ENCODE measurements around the gene MMP2. TPM values are rescaled to one million over a fixed set of nuclear protein-coding genes. Genes with fewer than 3 reads are reported as not detected.

Gene MMP2
- total and polyA plus RNA-seq, 2 of the 13 experiments (the other 11 are each of a cell fraction or from before 2014, with no cell fraction given), result 0.31 to 1.3 TPM

DNA sequence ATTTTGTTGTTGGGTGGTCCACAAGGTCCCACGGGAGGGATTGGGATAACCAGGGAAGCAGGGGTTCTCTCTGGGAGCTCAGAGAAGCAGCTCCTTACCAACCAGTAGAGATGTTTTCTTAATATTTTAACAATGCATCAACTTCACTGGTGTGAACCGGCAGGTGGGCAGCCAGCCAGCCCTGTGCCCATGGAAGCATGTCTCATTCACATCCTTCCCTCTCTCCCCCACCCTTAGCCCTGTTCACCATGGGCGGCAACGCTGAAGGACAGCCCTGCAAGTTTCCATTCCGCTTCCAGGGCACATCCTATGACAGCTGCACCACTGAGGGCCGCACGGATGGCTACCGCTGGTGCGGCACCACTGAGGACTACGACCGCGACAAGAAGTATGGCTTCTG lies 9.3 kb downstream of the MMP2 start (continued):
- TF ChIP-seq, protein P1, sequence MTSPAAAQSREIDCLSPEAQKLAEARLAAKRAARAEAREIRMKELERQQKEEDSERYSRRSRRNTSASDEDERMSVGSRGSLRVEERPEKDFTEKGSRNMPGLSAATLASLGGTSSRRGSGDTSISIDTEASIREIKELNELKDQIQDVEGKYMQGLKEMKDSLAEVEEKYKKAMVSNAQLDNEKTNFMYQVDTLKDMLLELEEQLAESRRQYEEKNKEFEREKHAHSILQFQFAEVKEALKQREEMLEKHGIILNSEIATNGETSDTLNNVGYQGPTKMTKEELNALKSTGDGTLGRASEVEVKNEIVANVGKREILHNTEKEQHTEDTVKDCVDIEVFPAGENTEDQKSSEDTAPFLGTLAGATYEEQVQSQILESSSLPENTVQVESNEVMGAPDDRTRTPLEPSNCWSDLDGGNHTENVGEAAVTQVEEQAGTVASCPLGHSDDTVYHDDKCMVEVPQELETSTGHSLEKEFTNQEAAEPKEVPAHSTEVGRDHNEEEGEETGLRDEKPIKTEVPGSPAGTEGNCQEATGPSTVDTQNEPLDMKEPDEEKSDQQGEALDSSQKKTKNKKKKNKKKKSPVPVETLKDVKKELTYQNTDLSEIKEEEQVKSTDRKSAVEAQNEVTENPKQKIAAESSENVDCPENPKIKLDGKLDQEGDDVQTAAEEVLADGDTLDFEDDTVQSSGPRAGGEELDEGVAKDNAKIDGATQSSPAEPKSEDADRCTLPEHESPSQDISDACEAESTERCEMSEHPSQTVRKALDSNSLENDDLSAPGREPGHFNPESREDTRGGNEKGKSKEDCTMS (CRISPR knock-in tag; conservative IDR thresholded peaks at IDR 0.05), result no peak
- TF ChIP-seq, protein P2, sequence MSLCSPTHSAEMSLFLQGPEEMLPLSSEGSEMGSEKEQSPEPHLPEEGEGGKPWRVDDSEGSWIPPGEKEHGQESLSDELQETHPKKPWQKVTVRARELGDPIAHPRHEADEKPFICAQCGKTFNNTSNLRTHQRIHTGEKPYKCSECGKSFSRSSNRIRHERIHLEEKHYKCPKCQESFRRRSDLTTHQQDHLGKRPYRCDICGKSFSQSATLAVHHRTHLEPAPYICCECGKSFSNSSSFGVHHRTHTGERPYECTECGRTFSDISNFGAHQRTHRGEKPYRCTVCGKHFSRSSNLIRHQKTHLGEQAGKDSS (CRISPR knock-in tag; IDR thresholded peaks at IDR 0.05; ENCODE audit: borderline replicate concordance, low read depth), result no peak
- no peak for TF ChIP-seq DNMT1 (CRISPR knock-in tag; IDR thresholded peaks at IDR 0.05)
- TF ChIP-seq, protein P3, sequence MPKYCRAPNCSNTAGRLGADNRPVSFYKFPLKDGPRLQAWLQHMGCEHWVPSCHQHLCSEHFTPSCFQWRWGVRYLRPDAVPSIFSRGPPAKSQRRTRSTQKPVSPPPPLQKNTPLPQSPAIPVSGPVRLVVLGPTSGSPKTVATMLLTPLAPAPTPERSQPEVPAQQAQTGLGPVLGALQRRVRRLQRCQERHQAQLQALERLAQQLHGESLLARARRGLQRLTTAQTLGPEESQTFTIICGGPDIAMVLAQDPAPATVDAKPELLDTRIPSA (CRISPR knock-in tag; IDR thresholded peaks at IDR 0.05; ENCODE audit: borderline replicate concordance), result no peak

DNA sequence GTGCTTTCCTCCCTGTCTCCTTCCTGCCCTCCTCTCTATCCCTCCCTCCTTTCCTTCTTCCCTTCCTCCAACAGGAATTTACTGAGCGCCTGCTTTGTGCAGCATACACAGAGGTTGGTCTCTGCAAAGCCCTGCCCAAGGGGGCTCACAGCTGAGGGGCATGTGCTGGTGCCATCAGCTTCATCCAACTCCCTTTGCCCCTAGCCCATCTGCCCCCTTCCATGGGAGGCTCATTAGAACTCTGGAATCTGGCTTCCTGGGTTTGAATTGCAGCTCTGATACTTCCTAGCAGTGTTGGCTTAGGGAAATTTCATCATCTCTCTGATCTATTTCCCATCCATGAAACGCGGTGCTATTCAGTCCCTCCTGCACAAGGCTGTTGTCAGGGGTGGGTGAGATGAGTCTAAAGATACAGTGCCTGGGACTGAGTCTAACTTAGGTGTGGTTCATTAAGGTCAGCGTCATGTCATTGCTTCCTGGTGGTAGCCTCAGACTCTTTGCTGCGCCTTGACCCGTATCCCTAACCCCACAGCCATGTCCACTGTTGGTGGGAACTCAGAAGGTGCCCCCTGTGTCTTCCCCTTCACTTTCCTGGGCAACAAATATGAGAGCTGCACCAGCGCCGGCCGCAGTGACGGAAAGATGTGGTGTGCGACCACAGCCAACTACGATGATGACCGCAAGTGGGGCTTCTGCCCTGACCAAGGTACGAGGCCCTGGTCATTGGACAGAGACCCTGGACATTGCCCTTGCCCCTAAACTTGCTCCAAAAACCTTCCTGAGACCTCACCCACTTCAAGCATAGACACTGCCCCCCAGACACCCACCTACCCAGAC lies 10.3 kb downstream of the MMP2 start:
- no peak for FAIRE-seq
- CTCF ChIA-PET (ENCODE audit: low intra/inter-chr PET ratio, low total read pairs), result no interaction called here
- no peak for ATAC-seq
- H3K9ac ChIP-seq (ENCODE audit: insufficient read depth, low read depth, low read length), result no peak overlapping the region
- H2AFZ ChIP-seq (ENCODE audit: low read length), result no peak overlapping the region
- no peaks in the 10 kb centered on the region for H3K79me2 ChIP-seq (ENCODE audit: insufficient read depth, low read length)
- no peaks in the 10 kb centered on the region for H3K36me3 ChIP-seq (replicated peaks in 1 of 2; ENCODE audit: control insufficient read depth in 1 of 2, insufficient read depth in 2 of 2, low read length in 2 of 2)
- POLR2A ChIA-PET, result no interaction called here
- no peak for DNase-seq (ENCODE audit: low spot score)
- H4K20me1 ChIP-seq (ENCODE audit: insufficient read depth, low read length), result no peaks in the 10 kb centered on the region
- TF ChIP-seq ZNF333 (CRISPR knock-in tag; IDR thresholded peaks at IDR 0.05; ENCODE audit: borderline replicate concordance) (no peak), CEBPB (IDR thresholded peaks at IDR 0.05; ENCODE audit: borderline replicate concordance, low read depth, low read length) (0 out of 2 replicates have a peak, but pooled peaks have one; percentile 12), MTA1 (CRISPR knock-in tag; IDR thresholded peaks at IDR 0.05; ENCODE audit: borderline replicate concordance) (no peak)
- no peak overlapping the region for H3K4me2 ChIP-seq (ENCODE audit: low read depth, low read length)
- peaks cover 10% of the 10 kb centered on the region for H3K4me1 ChIP-seq (ENCODE audit: insufficient read depth, low read length)
- H3K9me3 ChIP-seq (ENCODE audit: low read length), result no peaks in the 10 kb centered on the region
- no peak overlapping the region for H3K27ac ChIP-seq (ENCODE audit: extremely low read length, insufficient read depth, low read length)
- intact Hi-C loops (cut with micrococcal nuclease; ENCODE audit: unreplicated experiment) (no loop called here), in situ Hi-C loops (cut with HindIII; ENCODE audit: extremely low pct_ligation_motif_present, low pct_unique_long_range_greater_than_20kb) (no loop called here)
- no peaks in the 10 kb centered on the region for H3K27me3 ChIP-seq (ENCODE audit: control insufficient read depth in 1 of 2, insufficient read depth in 2 of 2, low read length in 2 of 2)
- H3K4me3 ChIP-seq (replicated peaks in 1 of 3; ENCODE audit: insufficient read depth in 1 of 3, low read depth in 2 of 3, low read length in 3 of 3), result no peak overlapping the region
- no TSS peak for BruUV-seq (replicated peaks)
- 66% methylated on average over 14 of the region's 14 CpGs for WGBS (ENCODE audit: low lambda C conversion rate)

All from HepG2 (cell line).